H1 (cell line): ENCODE results near the gene TXNL4B. TPM values are rescaled to one million over a fixed set of nuclear protein-coding genes. Genes with fewer than 3 reads are reported as not detected.

Source experiments
- CTCF ChIA-PET: fragments of 300-600 bp; sonication (Branson Sonifier 250); formaldehyde crosslinking; loops from one replicate; lab custom pipeline; 2021; ENCODE audit not compliant: partially characterized antibody; lab: Charles Lee
- POLR2A ChIA-PET: fragments of 300-600 bp; sonication (Branson Sonifier 250); formaldehyde crosslinking; loops from one replicate; lab custom pipeline; 2021; ENCODE audit warnings: inconsistent platforms; ENCODE audit not compliant: partially characterized antibody; lab: Charles Lee
- DNase-seq, 2 experiments: peaks; one replicate each; pipeline versions ENCODE4 v3.0.0 to v3.0.0-alpha.2; 2010 to 2022; ENCODE audit warnings: low spot score in 2 of 2, low read depth in 1 of 2, mixed read lengths in 1 of 2
- FAIRE-seq: peaks from 2 replicates; lab custom pipeline; 2011; peaks lifted over from hg19 to GRCh38; lab: Jason Lieb, UNC
- H2AFZ ChIP-seq: 2 replicates; pipeline ENCODE4 v1.8.1; 2012; ENCODE audit warnings: low read length, inconsistent platforms
- H2AK5ac ChIP-seq: 2 replicates; pipeline ENCODE4 v1.6.1; 2013; ENCODE audit warnings: low read depth, low read length
- H2BK120ac ChIP-seq: replicated peaks from 2 replicates; pipeline ENCODE3; 2013; ENCODE audit warnings: low read depth, low read length, inconsistent platforms
- H2BK12ac ChIP-seq: 2 replicates; pipeline ENCODE4 v1.6.1; 2013; ENCODE audit warnings: low read depth, low read length
- H2BK15ac ChIP-seq: 2 replicates; pipeline ENCODE4 v1.6.1; 2013; ENCODE audit warnings: low read length
- H2BK20ac ChIP-seq: 2 replicates; pipeline ENCODE4 v1.6.1; 2013; ENCODE audit warnings: low read length
- H2BK5ac ChIP-seq: 2 replicates; pipeline ENCODE4 v1.6.1; 2013; ENCODE audit warnings: low read depth, low read length
- H3K14ac ChIP-seq: 2 replicates; pipeline ENCODE4 v1.6.1; 2013; ENCODE audit warnings: inconsistent platforms; ENCODE audit not compliant: insufficient read length
- H3K18ac ChIP-seq: 2 replicates; pipeline ENCODE4 v1.6.1; 2013; ENCODE audit warnings: low read length; ENCODE audit errors: extremely low read depth
- H3K23ac ChIP-seq: 2 replicates; pipeline ENCODE4 v1.6.1; 2013; ENCODE audit warnings: inconsistent platforms; ENCODE audit not compliant: insufficient read length
- H3K23me2 ChIP-seq: 2 replicates; pipeline ENCODE4 v1.6.1; 2013; ENCODE audit warnings: low read depth, low read length
- H3K27ac ChIP-seq: 2 replicates; pipeline ENCODE4 v1.6.1; 2011; ENCODE audit warnings: low read depth, low read length, inconsistent platforms
- H3K27me3 ChIP-seq, 4 experiments: replicated peaks in 1 of 4; 1 replicate in 1 of 4; 2 replicates in 3 of 4; pipeline versions ENCODE4 v1.6.1 to v1.8.1; 2011 to 2013; ENCODE audit warnings: low read length in 3 of 4, mild to moderate bottlenecking in 3 of 4, inconsistent platforms in 2 of 4, mixed read lengths in 2 of 4, moderate library complexity in 1 of 4; ENCODE audit not compliant: control insufficient read depth in 3 of 4, insufficient read depth in 3 of 4; ENCODE audit errors: extremely low read depth in 1 of 4
- H3K36me3 ChIP-seq, 4 experiments: 2 replicates each; pipeline versions ENCODE4 v1.6.1 to v1.8.1; 2011 to 2013; ENCODE audit warnings: mild to moderate bottlenecking in 4 of 4, low read length in 3 of 4, moderate library complexity in 2 of 4, control low read depth in 1 of 4, inconsistent platforms in 1 of 4; ENCODE audit not compliant: insufficient read depth in 4 of 4, control insufficient read depth in 2 of 4
- H3K4ac ChIP-seq: replicated peaks from 2 replicates; pipeline ENCODE3; 2013; ENCODE audit warnings: low read length, low read depth, mixed read lengths, inconsistent platforms; ENCODE audit not compliant: insufficient read length
- H3K4me1 ChIP-seq, 4 experiments: replicated peaks in 1 of 4; 1 replicate in 1 of 4; 2 replicates in 3 of 4; pipeline versions ENCODE4 v1.6.1 to v1.8.1; 2011 to 2013; ENCODE audit warnings: low read length in 3 of 4, inconsistent platforms in 2 of 4, mixed read lengths in 1 of 4; ENCODE audit not compliant: insufficient read depth in 4 of 4, control insufficient read depth in 3 of 4
- H3K4me2 ChIP-seq, 2 experiments: 2 replicates each; pipeline versions ENCODE4 v1.6.1 to v1.8.1; 2011 to 2013; ENCODE audit warnings: low read depth in 2 of 2, low read length in 2 of 2, control low read depth in 1 of 2, inconsistent platforms in 1 of 2, mild to moderate bottlenecking in 1 of 2; ENCODE audit not compliant: insufficient read depth in 1 of 2
- H3K4me3 ChIP-seq, 4 experiments: fragments of 200-600, 300-600 bp in 1 of 4; sonication (generic), shearing (Covaris generic), sonication (Bioruptor Twin) in 1 of 4; 2 replicates each; pipeline versions ENCODE4 v1.5.1 to v1.8.1; 2011 to 2016; ENCODE audit warnings: low read length in 4 of 4, low read depth in 3 of 4, control low read depth in 2 of 4, inconsistent platforms in 2 of 4, mild to moderate bottlenecking in 2 of 4, mixed read lengths in 1 of 4, moderate library complexity in 1 of 4; ENCODE audit not compliant: insufficient read depth in 2 of 4; ENCODE audit errors: extremely low read depth in 1 of 4
- H3K56ac ChIP-seq: replicated peaks from 2 replicates; pipeline ENCODE3; 2013; ENCODE audit warnings: low read depth, mild to moderate bottlenecking, mixed read lengths, low read length, inconsistent platforms; ENCODE audit not compliant: insufficient read length
- H3K79me1 ChIP-seq: 2 replicates; pipeline ENCODE4 v1.6.1; 2013; ENCODE audit warnings: low read depth, low read length, control low read depth
- H3K79me2 ChIP-seq, 2 experiments: 2 replicates each; pipeline versions ENCODE4 v1.6.1 to v1.8.1; 2012 to 2013; ENCODE audit warnings: low read length in 2 of 2, mild to moderate bottlenecking in 2 of 2, inconsistent platforms in 1 of 2; ENCODE audit not compliant: insufficient read depth in 2 of 2, control insufficient read depth in 1 of 2
- H3K9ac ChIP-seq, 4 experiments: replicated peaks in 1 of 4; 1 replicate in 1 of 4; 2 replicates in 3 of 4; pipeline versions ENCODE4 v1.6.1 to v1.8.1; 2011 to 2013; ENCODE audit warnings: low read depth in 3 of 4, low read length in 3 of 4, control low read depth in 2 of 4, mild to moderate bottlenecking in 2 of 4, moderate library complexity in 2 of 4, inconsistent platforms in 1 of 4; ENCODE audit errors: extremely low read depth in 1 of 4
- H3K9me3 ChIP-seq, 2 experiments: 2 replicates each; pipeline versions ENCODE4 v1.6.1 to v1.8.1; 2012 to 2013; ENCODE audit warnings: mild to moderate bottlenecking in 2 of 2, moderate library complexity in 2 of 2, control low read depth in 1 of 2, inconsistent platforms in 1 of 2, low read depth in 1 of 2, low read length in 1 of 2, mixed read lengths in 1 of 2; ENCODE audit not compliant: insufficient read depth in 2 of 2
- H4K20me1 ChIP-seq, 2 experiments: replicated peaks in 1 of 2; 2 replicates each; pipeline versions ENCODE3 to v1.8.1; 2011 to 2013; ENCODE audit warnings: inconsistent platforms in 2 of 2, low read length in 2 of 2, mild to moderate bottlenecking in 1 of 2; ENCODE audit not compliant: insufficient read depth in 2 of 2, control insufficient read depth in 1 of 2
- H4K5ac ChIP-seq: 2 replicates; pipeline ENCODE4 v1.6.1; 2013; ENCODE audit warnings: low read length, low read depth, mixed read lengths, inconsistent platforms; ENCODE audit not compliant: insufficient read length
- H4K8ac ChIP-seq: 2 replicates; pipeline ENCODE4 v1.8.0; 2013; ENCODE audit warnings: mild to moderate bottlenecking, moderate library complexity, low read length, inconsistent platforms; ENCODE audit not compliant: insufficient read depth; ENCODE audit errors: extremely low read depth
- H4K91ac ChIP-seq: replicated peaks from 2 replicates; pipeline ENCODE3; 2013; ENCODE audit warnings: low read length, mixed read lengths, inconsistent platforms; ENCODE audit not compliant: insufficient read length
- RAD21 ChIP-seq, 2 experiments: IDR thresholded peaks in 1 of 2; conservative IDR thresholded peaks in 1 of 2; 2 replicates each; pipeline ENCODE4 v1.6.1; 2011; ENCODE audit warnings: low read depth in 2 of 2, low read length in 2 of 2, improper control_type of control experiment in 1 of 2, inconsistent platforms in 1 of 2, mild to moderate bottlenecking in 1 of 2, moderate library complexity in 1 of 2
- whole genome bisulfite sequencing, 2 experiments: shearing (Covaris generic) in 1 of 2; methylation state at CpG; one replicate each; pipeline versions ENCODE4 v1.1.6 to v1.1.7; 2013 to 2015; ENCODE audit warnings: low lambda C conversion rate in 2 of 2, mixed read lengths in 2 of 2, inconsistent platforms in 1 of 2, low coverage in 1 of 2, missing lambda C conversion rate in 1 of 2; ENCODE audit not compliant: insufficient replicate concordance in 2 of 2, insufficient coverage in 1 of 2, insufficient read length in 1 of 2; ENCODE audit errors: extremely low coverage in 1 of 2, missing lambda C conversion rate in 1 of 2; 5-methylcytosine and 5-hydroxymethylcytosine counted together
- polyA plus RNA-seq, 7 experiments: library from polyadenylated mRNA; depleted of rRNA in 3 of 7; stranded (reverse) in 5 of 7; unstranded in 2 of 7; fragments of >200 nt in 5 of 7; fragments of 200-250 nt in 2 of 7; gene quantifications; 1 replicate in 5 of 7; 2 replicates in 1 of 7; 4 replicates in 1 of 7; pipeline versions ENCODE4 v1.2.1 to v1.2.3, GENCODE V29; 2011 to 2013; ENCODE audit warnings: missing spikeins in 2 of 7, mixed read lengths in 2 of 7
- total RNA-seq: library from RNA; stranded (reverse); fragmentation: NEBNext Ultra II Directional; extraction: Animal tissue kit (Norgen Biotek cat#: 25700); gene quantifications from 2 replicates; pipeline ENCODE4 v1.2.1, GENCODE V29; 2021
- TF ChIP-seq, protein P1 (sequence below), 3 experiments: IDR thresholded peaks; 1 replicate in 2 of 3; 2 replicates in 1 of 3; pipeline versions ENCODE4 v1.5.1 to v1.6.1; 2011; ENCODE audit warnings: low read length in 3 of 3, mild to moderate bottlenecking in 3 of 3, inconsistent platforms in 2 of 3, low read depth in 1 of 3, moderate library complexity in 1 of 3; ENCODE audit not compliant: insufficient read depth in 1 of 3; ENCODE audit errors: control extremely low read depth in 1 of 3

Gene TXNL4B
- total and polyA plus RNA-seq, 2 of the 8 experiments (the other 6 are each of a cell fraction or from before 2014, with no cell fraction given) = 6.7 to 10.6 TPM

DNA sequence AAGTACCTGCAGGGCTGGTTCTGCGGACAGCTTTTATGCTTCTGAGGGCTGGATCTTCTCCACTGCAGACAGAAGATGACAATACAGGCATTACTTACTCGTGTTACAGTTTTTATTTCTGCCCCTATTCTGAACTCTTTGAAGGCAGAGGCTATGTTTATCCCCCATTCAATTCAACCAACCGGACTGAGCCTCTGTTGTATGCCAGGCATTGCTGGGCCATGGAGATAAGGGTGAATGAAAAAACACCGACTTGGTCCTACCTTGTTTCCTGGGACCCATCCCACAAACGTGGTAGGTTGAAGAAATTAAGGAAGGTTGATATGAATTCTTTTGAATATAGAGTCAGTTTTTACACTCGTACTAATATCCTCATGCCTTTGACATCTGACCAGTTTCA lies 49.1 kb downstream of the TXNL4B start:
- H2AK5ac ChIP-seq = no peak overlapping the region
- FAIRE-seq = no peak
- no peaks in the 10 kb centered on the region for H3K9me3 ChIP-seq
- H4K8ac ChIP-seq = no peak overlapping the region
- H3K27ac ChIP-seq = no peak overlapping the region
- no peak overlapping the region for H3K23ac ChIP-seq
- H3K4me2 ChIP-seq = no peak overlapping the region
- H3K27me3 ChIP-seq = no peaks in the 10 kb centered on the region
- 73% methylated on average over 6 of the region's 6 CpGs; no CpG with 5 or more reads in 1 of the 2 experiments for WGBS, 2 experiments
- no peak overlapping the region for H2BK12ac ChIP-seq
- no peak overlapping the region for H2BK15ac ChIP-seq
- no peaks in the 10 kb centered on the region for H3K23me2 ChIP-seq
- H3K4ac ChIP-seq = no peak overlapping the region
- H3K56ac ChIP-seq = no peak overlapping the region
- H2BK120ac ChIP-seq = no peak overlapping the region
- no peak overlapping the region for H3K14ac ChIP-seq
- no peaks in the 10 kb centered on the region for H3K79me2 ChIP-seq
- no peaks in the 10 kb centered on the region for H3K4me1 ChIP-seq
- H2BK20ac ChIP-seq = no peak overlapping the region
- TF ChIP-seq, protein P1, sequence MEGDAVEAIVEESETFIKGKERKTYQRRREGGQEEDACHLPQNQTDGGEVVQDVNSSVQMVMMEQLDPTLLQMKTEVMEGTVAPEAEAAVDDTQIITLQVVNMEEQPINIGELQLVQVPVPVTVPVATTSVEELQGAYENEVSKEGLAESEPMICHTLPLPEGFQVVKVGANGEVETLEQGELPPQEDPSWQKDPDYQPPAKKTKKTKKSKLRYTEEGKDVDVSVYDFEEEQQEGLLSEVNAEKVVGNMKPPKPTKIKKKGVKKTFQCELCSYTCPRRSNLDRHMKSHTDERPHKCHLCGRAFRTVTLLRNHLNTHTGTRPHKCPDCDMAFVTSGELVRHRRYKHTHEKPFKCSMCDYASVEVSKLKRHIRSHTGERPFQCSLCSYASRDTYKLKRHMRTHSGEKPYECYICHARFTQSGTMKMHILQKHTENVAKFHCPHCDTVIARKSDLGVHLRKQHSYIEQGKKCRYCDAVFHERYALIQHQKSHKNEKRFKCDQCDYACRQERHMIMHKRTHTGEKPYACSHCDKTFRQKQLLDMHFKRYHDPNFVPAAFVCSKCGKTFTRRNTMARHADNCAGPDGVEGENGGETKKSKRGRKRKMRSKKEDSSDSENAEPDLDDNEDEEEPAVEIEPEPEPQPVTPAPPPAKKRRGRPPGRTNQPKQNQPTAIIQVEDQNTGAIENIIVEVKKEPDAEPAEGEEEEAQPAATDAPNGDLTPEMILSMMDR (IDR thresholded peaks at IDR 0.05; ENCODE audit: control extremely low read depth in 1 of 3, insufficient read depth in 1 of 3, low read depth in 1 of 3, low read length in 3 of 3) = no peak
- no peak for TF ChIP-seq RAD21 (IDR thresholded peaks at IDR 0.05 in 1 of 2, conservative IDR thresholded peaks at IDR 0.05 in 1 of 2; ENCODE audit: low read depth in 2 of 2, low read length in 2 of 2)
- no peak overlapping the region for H3K4me3 ChIP-seq
- no peak overlapping the region; a peak in 1 of 7 replicates for H3K9ac ChIP-seq
- H3K79me1 ChIP-seq = no peaks in the 10 kb centered on the region
- no peaks in the 10 kb centered on the region for H3K36me3 ChIP-seq
- H4K20me1 ChIP-seq = no peaks in the 10 kb centered on the region
- no peak overlapping the region for H4K91ac ChIP-seq
- H2AFZ ChIP-seq = no peak overlapping the region
- H4K5ac ChIP-seq = no peak overlapping the region
- no peak overlapping the region for H3K18ac ChIP-seq
- ChIA-PET CTCF (no interaction called here), POLR2A (no interaction called here)
- no peak overlapping the region for H2BK5ac ChIP-seq
- no peak for DNase-seq
